ENCODE data around the gene CALU.

The CALU gene

DNA sequence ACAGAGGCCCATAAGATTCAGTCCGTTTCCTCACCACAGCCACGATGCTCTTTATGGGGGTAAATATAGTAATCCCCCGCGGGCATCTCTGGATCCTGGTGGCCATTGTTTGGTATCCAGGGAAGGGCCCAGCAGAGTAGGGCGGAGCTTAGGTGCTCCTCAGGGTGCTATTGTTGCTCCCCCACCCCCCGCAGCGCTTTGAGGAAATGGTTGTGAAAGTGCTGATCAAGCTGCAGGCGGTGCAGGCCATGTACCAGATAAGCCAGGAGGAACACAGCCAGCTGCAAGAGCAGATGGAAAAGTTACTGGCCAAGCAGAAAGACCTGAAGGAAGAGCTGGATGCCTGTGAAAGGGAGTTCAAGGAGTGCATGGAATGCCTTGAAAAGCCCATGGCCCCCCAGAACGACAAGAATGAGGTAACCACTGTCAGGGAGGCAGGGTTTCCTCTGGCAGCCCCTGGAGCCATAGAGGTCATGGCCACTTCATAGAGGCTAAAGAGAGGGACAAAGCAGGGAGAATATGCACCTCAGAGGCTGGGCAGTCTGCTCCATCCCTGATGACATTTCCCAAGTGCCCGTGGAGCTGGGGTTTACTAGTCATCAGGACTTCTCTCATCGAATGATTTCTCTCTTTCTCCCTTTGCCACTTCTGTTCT lies 73.5 kb downstream of the CALU start:
- H3K4me3 ChIP-seq (ENCODE audit: control insufficient read depth, low read depth, low read length) = no peak overlapping the region
- DNase-seq (ENCODE audit: low read depth) = no peak
- TF ChIP-seq, protein P1, sequence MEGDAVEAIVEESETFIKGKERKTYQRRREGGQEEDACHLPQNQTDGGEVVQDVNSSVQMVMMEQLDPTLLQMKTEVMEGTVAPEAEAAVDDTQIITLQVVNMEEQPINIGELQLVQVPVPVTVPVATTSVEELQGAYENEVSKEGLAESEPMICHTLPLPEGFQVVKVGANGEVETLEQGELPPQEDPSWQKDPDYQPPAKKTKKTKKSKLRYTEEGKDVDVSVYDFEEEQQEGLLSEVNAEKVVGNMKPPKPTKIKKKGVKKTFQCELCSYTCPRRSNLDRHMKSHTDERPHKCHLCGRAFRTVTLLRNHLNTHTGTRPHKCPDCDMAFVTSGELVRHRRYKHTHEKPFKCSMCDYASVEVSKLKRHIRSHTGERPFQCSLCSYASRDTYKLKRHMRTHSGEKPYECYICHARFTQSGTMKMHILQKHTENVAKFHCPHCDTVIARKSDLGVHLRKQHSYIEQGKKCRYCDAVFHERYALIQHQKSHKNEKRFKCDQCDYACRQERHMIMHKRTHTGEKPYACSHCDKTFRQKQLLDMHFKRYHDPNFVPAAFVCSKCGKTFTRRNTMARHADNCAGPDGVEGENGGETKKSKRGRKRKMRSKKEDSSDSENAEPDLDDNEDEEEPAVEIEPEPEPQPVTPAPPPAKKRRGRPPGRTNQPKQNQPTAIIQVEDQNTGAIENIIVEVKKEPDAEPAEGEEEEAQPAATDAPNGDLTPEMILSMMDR (IDR thresholded peaks at IDR 0.05; ENCODE audit: control insufficient read depth, insufficient read depth, low read depth, low read length, missing control alignments) = no peak

DNA sequence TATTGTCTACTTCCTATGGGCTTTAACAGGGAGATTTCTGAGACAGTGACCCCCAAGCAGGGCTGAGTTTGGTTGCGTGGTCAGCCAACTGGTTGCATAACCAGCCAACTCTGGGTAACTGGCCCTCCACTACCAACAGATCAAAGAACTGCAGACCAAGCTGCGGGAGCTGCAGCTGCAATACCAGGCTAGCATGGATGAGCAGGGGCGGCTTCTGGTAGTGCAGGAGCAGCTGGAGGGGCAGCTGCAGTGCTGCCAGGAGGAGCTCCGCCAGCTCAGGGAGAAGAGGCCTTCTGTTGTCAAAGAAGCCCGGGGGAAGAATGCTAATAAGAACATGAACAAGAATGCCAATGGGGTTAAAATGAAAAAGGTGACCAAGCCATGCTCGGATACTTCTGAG lies 75.3 kb downstream of the CALU start:
- no peak for DNase-seq (ENCODE audit: low read depth)
- TF ChIP-seq, protein P1 (IDR thresholded peaks at IDR 0.05; ENCODE audit: control insufficient read depth, insufficient read depth, low read depth, low read length, missing control alignments) = no peak
- H3K4me3 ChIP-seq (ENCODE audit: control insufficient read depth, low read depth, low read length) = no peak overlapping the region

DNA sequence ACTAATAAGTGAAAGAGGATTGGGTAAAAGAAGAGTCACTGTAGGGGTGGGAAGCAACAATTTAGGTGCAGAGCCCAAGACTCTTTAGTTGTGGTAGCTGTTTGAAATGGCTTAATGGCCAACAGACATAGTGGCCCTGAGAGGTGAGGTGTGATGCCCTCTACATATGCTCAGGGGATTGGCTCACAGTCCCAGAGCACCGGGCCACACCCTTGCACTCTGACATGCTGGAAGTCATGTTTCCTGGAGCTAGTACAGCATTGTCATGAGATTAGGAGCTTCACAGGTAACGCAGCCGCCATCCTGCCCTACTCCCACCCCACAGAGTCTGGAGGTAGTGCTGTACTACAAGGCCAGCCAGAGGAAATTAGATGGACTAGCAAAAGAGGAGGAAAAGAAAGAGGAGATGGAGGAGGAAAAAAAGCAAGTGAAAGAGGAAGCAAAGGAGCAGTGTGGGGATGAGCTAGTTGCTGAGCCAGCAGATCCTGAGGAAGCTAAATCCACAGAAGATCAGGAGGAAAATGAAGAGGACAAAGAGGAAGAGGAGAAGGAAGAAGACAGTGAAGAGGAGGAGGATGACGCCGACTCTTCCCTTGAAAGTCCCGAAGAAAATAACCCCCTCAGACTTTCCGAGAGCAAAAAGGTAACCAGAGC lies 76.3 kb downstream of the CALU start:
- DNase-seq (ENCODE audit: low read depth) = no peak
- H3K4me3 ChIP-seq (ENCODE audit: control insufficient read depth, low read depth, low read length) = no peak overlapping the region
- TF ChIP-seq, protein P1 (IDR thresholded peaks at IDR 0.05; ENCODE audit: control insufficient read depth, insufficient read depth, low read depth, low read length, missing control alignments) = no peak

DNA sequence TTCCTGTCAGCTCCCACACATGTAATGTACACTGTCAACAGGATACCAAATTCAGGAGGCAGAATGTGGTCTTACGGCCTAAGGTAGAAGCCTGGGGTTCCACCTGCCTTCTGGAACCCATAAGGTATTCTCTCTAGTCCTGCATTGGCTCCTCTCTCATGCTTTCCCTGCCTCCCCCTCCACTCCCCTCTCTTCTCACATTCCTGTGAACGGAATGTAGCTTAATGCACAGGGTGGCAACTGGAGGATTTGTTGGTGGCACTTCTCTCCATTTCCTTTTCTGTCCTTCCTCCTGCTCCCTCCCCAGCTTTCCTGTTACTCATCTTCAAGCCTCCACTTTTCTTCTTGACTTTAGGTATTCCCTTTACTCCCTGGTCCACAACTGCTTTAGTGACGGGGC lies 79.5 kb downstream of the CALU start:
- no peak overlapping the region for H3K4me3 ChIP-seq (ENCODE audit: control insufficient read depth, low read depth, low read length)
- no peak for DNase-seq (ENCODE audit: low read depth)
- TF ChIP-seq, protein P1 (IDR thresholded peaks at IDR 0.05; ENCODE audit: control insufficient read depth, insufficient read depth, low read depth, low read length, missing control alignments) = no peak

Measured in AG09309 (cell line).